HEK293T (cell line): ENCODE results near the gene ADA.

ENCODE experiments used
- CTCF ChIA-PET: fragments of 350-600 bp; formaldehyde crosslinking; extraction: SDS; loops from one replicate; lab custom pipeline; 2021; ENCODE audit warnings: antibody characterized with exemption, inconsistent platforms; lab: Yijun Ruan, JAX
- POLR2A ChIA-PET: fragments of 350-600 bp; formaldehyde crosslinking; extraction: SDS; loops from one replicate; lab custom pipeline; 2020; ENCODE audit warnings: antibody characterized with exemption, inconsistent platforms; lab: Yijun Ruan, JAX
- DNase-seq: peaks from one replicate; pipeline ENCODE4 v3.0.0; 2012; ENCODE audit warnings: mixed read lengths; ENCODE audit errors: extremely low spot score
- ARNT ChIP-seq: fragments of 450-650 bp; IDR thresholded peaks from 2 replicates; pipeline ENCODE4 v1.6.1; 2017; ENCODE audit warnings: mild to moderate bottlenecking
- BHLHE40 ChIP-seq: fragments of 450-650 bp; IDR thresholded peaks from 2 replicates; pipeline ENCODE4 v1.6.1; 2016; ENCODE audit warnings: mild to moderate bottlenecking, moderate library complexity, borderline replicate concordance
- CTBP1 ChIP-seq: fragments of 450-650 bp; IDR thresholded peaks from 2 replicates; pipeline ENCODE4 v1.6.1; 2016; ENCODE audit warnings: borderline replicate concordance
- ELF4 ChIP-seq: fragments of 450-650 bp; IDR thresholded peaks from 2 replicates; pipeline ENCODE4 v1.6.1; 2017; ENCODE audit warnings: antibody characterized with exemption
- FOXA1 ChIP-seq: fragments of 450-650 bp; IDR thresholded peaks from 2 replicates; pipeline ENCODE4 v1.6.1; 2016; ENCODE audit warnings: mild to moderate bottlenecking
- FOXK2 ChIP-seq: fragments of 450-650 bp; IDR thresholded peaks from 2 replicates; pipeline ENCODE4 v1.6.1; 2016; ENCODE audit warnings: mild to moderate bottlenecking
- FOXM1 ChIP-seq: fragments of 450-650 bp; IDR thresholded peaks from 2 replicates; pipeline ENCODE4 v1.6.1; 2017; ENCODE audit warnings: mild to moderate bottlenecking, borderline replicate concordance
- HDGF ChIP-seq: fragments of 450-650 bp; IDR thresholded peaks from 2 replicates; pipeline ENCODE4 v1.6.1; 2017; ENCODE audit warnings: antibody characterized with exemption, borderline replicate concordance
- L3MBTL2 ChIP-seq: fragments of 450-650 bp; conservative IDR thresholded peaks from 2 replicates; pipeline ENCODE4 v1.6.1; 2016; ENCODE audit warnings: mild to moderate bottlenecking
- LEF1 ChIP-seq: fragments of 450-650 bp; IDR thresholded peaks from 2 replicates; pipeline ENCODE4 v1.6.1; 2017; ENCODE audit warnings: mild to moderate bottlenecking, borderline replicate concordance
- NFRKB ChIP-seq: fragments of 450-650 bp; IDR thresholded peaks from 2 replicates; pipeline ENCODE4 v1.6.1; 2016; ENCODE audit warnings: mild to moderate bottlenecking, moderate library complexity
- SP1 ChIP-seq: fragments of 450-650 bp; IDR thresholded peaks from 2 replicates; pipeline ENCODE4 v1.6.1; 2017
- SUZ12 ChIP-seq: fragments of 450-650 bp; IDR thresholded peaks from 2 replicates; pipeline ENCODE4 v1.6.1; 2016; ENCODE audit warnings: mild to moderate bottlenecking
- TARDBP ChIP-seq: fragments of 450-650 bp; IDR thresholded peaks from 2 replicates; pipeline ENCODE4 v1.6.1; 2016
- ZNF384 ChIP-seq: fragments of 450-650 bp; IDR thresholded peaks from 2 replicates; pipeline ENCODE4 v1.6.1; 2016
- TF ChIP-seq, protein P1 (sequence below): fragments of 450-650 bp; IDR thresholded peaks from 2 replicates; pipeline ENCODE4 v1.6.1; 2016

Gene ADA

DNA sequence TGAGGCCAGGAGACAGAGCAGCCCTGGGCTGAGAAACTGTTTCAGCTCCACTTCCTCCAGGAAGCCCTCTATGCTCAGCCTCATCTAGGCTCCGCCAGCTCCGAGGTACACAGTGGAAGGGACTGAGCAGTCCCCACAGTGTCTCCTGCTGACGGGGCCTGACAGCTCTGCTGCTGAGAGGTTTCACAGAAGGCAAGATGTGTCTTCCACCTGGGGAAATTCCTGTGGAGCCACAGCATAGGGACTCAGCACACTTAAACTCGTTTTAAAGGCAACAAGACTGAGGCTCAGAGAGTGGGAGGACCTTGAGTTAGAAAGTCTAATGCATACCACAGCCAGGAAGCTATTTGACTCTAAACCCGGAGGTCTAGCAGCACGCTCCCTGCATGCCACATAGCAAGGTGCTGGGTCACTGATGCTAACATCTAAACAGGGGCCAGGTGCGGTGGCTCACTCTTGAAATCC is 6.8 kb downstream of the ADA start:
- TF ChIP-seq ELF4 (no peak), ARNT (no peak), SUZ12 (no peak), HDGF (no peak), ZNF384 (no peak), NFRKB (no peak), BHLHE40 (no peak), FOXA1 (no peak), LEF1 (no peak), SP1 (no peak), L3MBTL2 (no peak), TARDBP (no peak), FOXK2 (no peak), FOXM1 (no peak)
- TF ChIP-seq, protein P1, sequence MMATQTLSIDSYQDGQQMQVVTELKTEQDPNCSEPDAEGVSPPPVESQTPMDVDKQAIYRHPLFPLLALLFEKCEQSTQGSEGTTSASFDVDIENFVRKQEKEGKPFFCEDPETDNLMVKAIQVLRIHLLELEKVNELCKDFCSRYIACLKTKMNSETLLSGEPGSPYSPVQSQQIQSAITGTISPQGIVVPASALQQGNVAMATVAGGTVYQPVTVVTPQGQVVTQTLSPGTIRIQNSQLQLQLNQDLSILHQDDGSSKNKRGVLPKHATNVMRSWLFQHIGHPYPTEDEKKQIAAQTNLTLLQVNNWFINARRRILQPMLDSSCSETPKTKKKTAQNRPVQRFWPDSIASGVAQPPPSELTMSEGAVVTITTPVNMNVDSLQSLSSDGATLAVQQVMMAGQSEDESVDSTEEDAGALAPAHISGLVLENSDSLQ = no peak
- POLR2A ChIA-PET = no interaction called here
- CTCF ChIA-PET = no interaction called here
- no peak for DNase-seq

DNA sequence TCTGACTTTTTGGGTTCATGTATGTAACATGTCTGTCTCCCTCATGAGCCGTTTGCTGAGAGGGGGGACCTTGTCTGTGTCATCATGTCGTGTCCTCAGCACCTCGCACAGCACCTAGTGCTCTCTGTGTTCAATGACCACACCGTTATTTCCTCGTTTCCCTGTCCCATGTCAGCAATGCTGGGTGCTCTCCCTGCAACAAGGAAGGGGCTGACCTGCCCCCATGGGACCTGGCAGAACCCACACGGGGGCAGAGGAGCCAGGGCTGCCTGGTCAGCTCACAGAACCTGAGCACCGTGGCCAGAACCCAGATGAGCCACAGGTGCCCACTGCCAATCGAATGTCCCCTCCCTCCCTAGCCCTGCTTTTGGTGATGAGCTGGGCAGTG is 7.3 kb downstream of the ADA start:
- TF ChIP-seq SP1 (no peak), ARNT (no peak), NFRKB (no peak), ZNF384 (no peak), CTBP1 (no peak), ELF4 (no peak), L3MBTL2 (no peak), FOXA1 (no peak), BHLHE40 (no peak), LEF1 (no peak), FOXK2 (no peak), HDGF (no peak), SUZ12 (no peak)
- TF ChIP-seq, protein P1 = no peak
- DNase-seq = no peak
- ChIA-PET POLR2A (no interaction called here), CTCF (no interaction called here)

DNA sequence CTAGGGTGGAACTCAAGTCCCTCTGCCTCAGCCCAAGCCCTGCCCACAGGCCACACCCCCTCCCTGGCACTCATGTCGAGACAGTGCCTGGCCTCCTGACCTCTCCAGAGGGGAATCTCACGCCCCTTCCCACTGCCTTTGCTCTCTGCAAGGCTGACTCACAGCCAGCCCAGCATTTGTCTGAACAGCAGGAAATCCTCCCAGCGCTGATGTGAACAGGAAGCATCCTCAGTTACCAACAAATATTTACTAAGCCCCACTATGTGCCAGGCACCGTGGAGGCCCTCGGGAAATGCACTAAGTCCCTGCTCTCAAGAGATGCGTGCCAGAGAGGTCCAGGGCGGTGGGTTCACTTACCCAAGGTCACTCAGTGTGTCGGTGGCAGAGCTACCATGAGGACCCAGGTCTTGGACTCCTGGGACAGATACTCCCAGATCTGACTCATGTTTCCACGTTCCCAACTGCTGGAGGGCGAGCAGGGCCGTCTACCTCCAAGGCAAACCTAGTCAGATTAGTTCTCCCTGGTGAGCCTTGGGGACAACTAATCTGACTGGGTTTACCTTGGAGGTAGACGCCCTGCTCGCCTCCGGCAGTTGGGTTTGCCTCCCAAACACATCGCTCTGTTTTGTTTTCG is 7.8 kb downstream of the ADA start:
- POLR2A ChIA-PET = no interaction called here
- no peak for DNase-seq
- no peak for TF ChIP-seq TARDBP
- no peak for TF ChIP-seq FOXK2
- TF ChIP-seq, protein P1 = no peak
- no peak for TF ChIP-seq FOXM1
- TF ChIP-seq ELF4 = no peak
- no peak for TF ChIP-seq NFRKB
- TF ChIP-seq HDGF = no peak
- no peak for TF ChIP-seq LEF1
- TF ChIP-seq BHLHE40 = no peak
- TF ChIP-seq SUZ12 = no peak
- CTCF ChIA-PET = no interaction called here

DNA sequence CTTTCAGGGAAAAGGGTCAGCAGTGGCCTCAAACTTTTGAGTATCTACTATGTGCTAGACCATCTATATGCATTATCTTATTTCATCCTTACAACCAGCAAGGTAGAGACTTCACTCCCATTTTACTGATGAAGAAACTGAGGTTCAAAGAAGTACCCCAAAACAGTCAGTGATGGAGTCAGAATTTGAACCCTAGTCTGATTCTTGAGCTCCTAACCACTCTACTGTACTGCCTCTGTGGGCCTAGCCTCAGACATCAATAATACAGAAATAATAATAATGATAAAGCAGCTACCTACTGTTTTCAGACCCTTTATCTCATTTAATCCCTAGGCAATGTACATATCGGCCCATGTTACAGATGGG is 8.4 kb downstream of the ADA start:
- DNase-seq = no peak
- ChIA-PET POLR2A (no interaction called here), CTCF (no interaction called here)
- TF ChIP-seq ARNT (no peak), BHLHE40 (no peak), LEF1 (no peak), FOXM1 (no peak), CTBP1 (no peak)
- TF ChIP-seq, protein P1 = no peak

DNA sequence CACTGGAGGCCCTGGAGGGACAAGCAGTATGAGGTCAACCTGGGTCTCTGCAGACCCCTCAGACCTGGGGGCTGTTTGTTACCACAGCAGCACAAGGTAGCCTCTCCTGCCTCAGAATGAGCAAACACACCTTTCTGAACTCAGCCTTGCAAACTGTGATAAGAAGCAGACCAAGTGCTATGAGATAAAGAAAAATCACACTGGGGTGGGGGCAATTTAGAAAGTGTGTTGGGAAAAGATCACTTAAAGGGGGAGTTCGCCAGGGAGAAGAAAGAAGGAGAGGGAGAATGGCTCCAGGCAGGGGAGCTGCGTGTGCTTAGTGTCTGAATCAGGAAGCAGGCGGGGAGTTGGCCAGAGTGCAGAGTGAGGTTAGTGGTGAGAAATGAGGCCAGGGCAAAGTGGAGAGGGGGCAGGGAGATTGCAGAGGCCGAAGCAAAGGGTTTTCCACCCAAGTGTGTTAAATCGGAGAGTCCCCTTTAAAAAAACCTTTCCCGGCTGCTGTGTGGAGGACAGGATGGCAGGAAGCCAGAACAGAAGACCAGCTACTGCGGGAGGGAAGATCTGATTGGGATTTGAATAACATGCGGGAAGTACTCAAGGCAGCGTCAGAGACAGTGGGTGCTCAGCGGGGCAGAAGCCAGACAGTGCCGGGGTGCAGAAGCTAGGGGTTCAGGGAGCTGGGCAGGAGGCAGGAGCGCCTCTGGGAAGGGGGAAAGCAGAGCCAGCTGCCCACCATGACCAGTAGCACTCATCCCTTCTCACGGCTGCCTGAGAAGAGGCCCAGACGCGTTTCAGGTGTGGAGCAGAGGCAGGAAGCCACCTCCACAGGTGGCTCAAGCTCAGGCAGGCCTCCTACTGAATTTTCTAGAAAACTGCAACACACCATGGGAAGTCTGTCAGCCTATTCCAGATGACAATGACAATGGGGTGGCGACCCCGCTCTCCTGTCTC is 9.0 kb downstream of the ADA start:
- TF ChIP-seq ELF4 (no peak), FOXA1 (no peak), HDGF (no peak), FOXM1 (no peak), NFRKB (no peak), CTBP1 (no peak), FOXK2 (no peak), ZNF384 (no peak), LEF1 (no peak), BHLHE40 (no peak), SUZ12 (no peak), SP1 (no peak), ARNT (no peak)
- TF ChIP-seq, protein P1 = no peak
- ChIA-PET CTCF (interaction anchor here (0.6 kb wide), 1 partner anchor 40 kb away, joined by 3 read pairs; no protein-coding TSS in a partner anchor), POLR2A (no interaction called here)
- DNase-seq = peak; percentile 44
